Articular chondrocyte of knee joint (primary cell): ENCODE data around the gene CD27. TPM values are rescaled to one million over a fixed set of nuclear protein-coding genes. Genes with fewer than 3 reads are reported as not detected.

Experiments used
- total RNA-seq: library from RNA; depleted of rRNA; stranded (reverse); fragments of >200 nt; gene quantifications from 2 replicates; pipeline ENCODE4 v1.2.3, GENCODE V29; 2012

The CD27 gene
- 0.22 TPM in 1 of 2 replicates, not detected in the other for total RNA-seq

GRCh38 chr12:6444704-6445688 lies at the start of gene CD27:
Gene CD27 (plus strand): TSS chr12:6444955. CDS start chr12:6445096, 141 bp downstream.

GRCh38 chr12:6451348-6452244 lies 6.8 kb downstream of the CD27 start, which contains the start of gene TAPBPL:
Gene TAPBPL (plus strand): TSS chr12:6452042. CDS start chr12:6452249, 207 bp downstream.

GRCh38 chr12:6470375-6471163 lies 25.8 kb downstream of the CD27 start, which contains the start of gene VAMP1:
Gene VAMP1 (minus strand): TSS chr12:6470677. CDS start chr12:6470531, 146 bp downstream.

GRCh38 chr12:6492838-6493496 lies 48.2 kb downstream of the CD27 start, which contains the start of gene MRPL51:
Gene MRPL51 (minus strand): TSS chr12:6493262. CDS start chr12:6493136, 126 bp downstream.

GRCh38 chr12:6493497-6494257 lies 48.9 kb downstream of the CD27 start, which contains the start of gene NCAPD2:
Gene NCAPD2 (plus strand): TSS chr12:6494102. CDS start chr12:6495099, 997 bp downstream.

Other genes starting within 250 kb of the CD27 start
- 337 and 414 TPM in 2 replicates for gene CD9, start 244.6 kb upstream of the CD27 start, total RNA-seq
- 0.11 TPM in 1 of 2 replicates, not detected in the other for gene PLEKHG6, start 134.3 kb upstream of the CD27 start, total RNA-seq
- 327 and 342 TPM in 2 replicates for gene TNFRSF1A, start 102.9 kb upstream of the CD27 start, total RNA-seq
- 1.4 and 1.6 TPM in 2 replicates for gene SCNN1A, start 69.4 kb upstream of the CD27 start, total RNA-seq
- 98.3 and 132 TPM in 2 replicates for gene LTBR, start 60.8 kb upstream of the CD27 start, total RNA-seq
- gene TAPBPL, start 7.1 kb downstream of the CD27 start, total RNA-seq = 9.9 and 13.9 TPM in 2 replicates
- gene VAMP1, start 25.7 kb downstream of the CD27 start, total RNA-seq = 8.4 and 9.6 TPM in 2 replicates
- gene MRPL51, start 48.3 kb downstream of the CD27 start, total RNA-seq = 84.3 and 96.9 TPM in 2 replicates
- gene NCAPD2, start 49.1 kb downstream of the CD27 start, total RNA-seq = 31.0 and 40.4 TPM in 2 replicates
- 6,743 and 9,393 TPM in 2 replicates for gene GAPDH, start 89.6 kb downstream of the CD27 start, total RNA-seq
- 12.4 and 17.2 TPM in 2 replicates for gene IFFO1, start 111.1 kb downstream of the CD27 start, total RNA-seq
- gene NOP2, start 123.3 kb downstream of the CD27 start, total RNA-seq = 20.1 and 23.3 TPM in 2 replicates
- 210 and 211 TPM in 2 replicates for gene CHD4, start 162.4 kb downstream of the CD27 start, total RNA-seq
- not detected in 2 replicates for gene LPAR5, start 191.0 kb downstream of the CD27 start, total RNA-seq
- gene ACRBP, start 202.5 kb downstream of the CD27 start, total RNA-seq = 0.26 and 0.76 TPM in 2 replicates
- 28.4 and 43.7 TPM in 2 replicates for gene ING4, start 218.2 kb downstream of the CD27 start, total RNA-seq
- gene ZNF384, start 244.4 kb downstream of the CD27 start, total RNA-seq = 22.9 and 26.8 TPM in 2 replicates